T-helper 1 cell treated with Interleukin-12 subunit alpha and Interleukin-12 subunit beta and Interleukin-4 antibody, amounts not matched to agents 30 ng/mL and 1 ng/mL, for 36 hours (primary cell): ENCODE data around the gene OR2S2. TPM values are rescaled to one million over a fixed set of nuclear protein-coding genes. Genes with fewer than 3 reads are reported as not detected.

Source experiments
- intact Hi-C: fragments of 100-400 bp; cut with micrococcal nuclease; formaldehyde crosslinking; loops from one replicate; pipeline ENCODE4 v1.15.1; 2024
- total RNA-seq: library from RNA; stranded (reverse); gene quantifications from 2 replicates; pipeline ENCODE4 v1.2.3, GENCODE V29; 2022

Gene OR2S2
- total RNA-seq, 1 donor from 2014 or later = not detected

DNA sequence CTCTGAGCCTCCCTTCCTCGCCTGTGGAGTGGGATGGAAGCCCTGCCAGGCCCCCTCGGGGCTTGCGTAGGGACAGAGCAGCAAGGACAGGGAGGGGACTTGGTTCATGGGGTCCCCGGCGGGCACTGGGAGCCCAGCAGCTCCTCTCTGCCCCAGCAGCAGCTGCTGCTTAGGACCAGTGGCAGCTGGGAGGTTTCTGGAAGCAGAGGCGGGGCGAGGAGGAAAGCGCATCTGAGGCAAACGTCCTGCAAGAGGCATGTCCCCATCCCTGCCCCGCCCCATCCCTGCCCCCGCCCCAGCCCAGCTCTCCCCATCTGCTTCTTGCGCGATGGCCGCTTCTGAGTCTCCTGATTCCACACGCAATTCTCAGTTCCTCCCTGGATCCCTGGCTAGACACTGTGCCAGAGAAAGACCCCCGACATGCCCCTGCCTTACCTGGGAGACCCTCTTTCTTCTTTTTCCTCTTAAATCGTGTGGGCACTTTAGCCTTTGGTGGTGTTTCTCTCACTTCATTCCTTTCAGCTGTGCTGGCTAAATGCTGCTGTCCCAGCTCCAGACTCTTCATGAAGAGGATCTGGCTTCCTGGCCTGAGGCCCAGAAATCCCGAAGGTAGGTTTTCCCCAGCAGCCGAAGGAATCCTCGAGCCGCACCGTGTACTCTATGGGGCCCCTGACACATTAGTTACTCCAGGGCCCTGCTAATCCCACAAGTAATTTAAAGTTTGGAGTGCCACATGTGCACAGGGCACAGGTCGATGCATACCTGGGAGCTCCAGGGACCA lies 4.4 kb upstream of the OR2S2 start:
- intact Hi-C loops = no loop called here

DNA sequence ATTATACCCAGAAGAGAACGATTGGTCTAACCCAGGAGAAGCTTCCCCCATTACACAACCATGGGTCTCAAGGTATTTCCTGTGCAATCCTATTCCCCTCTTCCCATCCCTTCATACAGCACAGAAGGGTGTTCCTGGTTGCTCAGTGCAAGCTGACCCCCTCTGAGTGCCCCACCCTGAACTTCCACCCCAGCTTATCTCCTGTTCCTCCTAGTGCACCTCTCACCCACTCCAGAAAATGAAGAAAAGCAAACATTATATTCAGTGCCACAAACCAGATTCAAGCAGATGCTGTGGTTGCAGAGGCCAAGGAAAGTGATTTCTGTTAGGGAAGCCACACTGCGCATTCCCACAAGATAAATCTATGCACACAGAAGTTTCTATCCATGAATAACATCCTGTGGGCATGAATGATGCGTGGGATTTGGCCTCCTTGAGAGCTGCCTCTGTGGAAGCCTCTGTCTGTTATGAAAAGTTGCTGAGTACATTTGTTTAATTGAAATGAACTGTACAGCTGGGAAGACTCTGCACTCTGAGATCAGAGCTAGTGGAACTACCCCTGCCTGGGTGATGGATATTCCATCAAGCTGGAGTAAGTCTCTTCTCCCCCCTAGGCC lies 2.2 kb upstream of the OR2S2 start:
- intact Hi-C loops = no loop called here

- intact Hi-C loops = no loop called here
Measured at GRCh38 chr9:35956651-35957050, 1.3 kb downstream of the OR2S2 start.

DNA sequence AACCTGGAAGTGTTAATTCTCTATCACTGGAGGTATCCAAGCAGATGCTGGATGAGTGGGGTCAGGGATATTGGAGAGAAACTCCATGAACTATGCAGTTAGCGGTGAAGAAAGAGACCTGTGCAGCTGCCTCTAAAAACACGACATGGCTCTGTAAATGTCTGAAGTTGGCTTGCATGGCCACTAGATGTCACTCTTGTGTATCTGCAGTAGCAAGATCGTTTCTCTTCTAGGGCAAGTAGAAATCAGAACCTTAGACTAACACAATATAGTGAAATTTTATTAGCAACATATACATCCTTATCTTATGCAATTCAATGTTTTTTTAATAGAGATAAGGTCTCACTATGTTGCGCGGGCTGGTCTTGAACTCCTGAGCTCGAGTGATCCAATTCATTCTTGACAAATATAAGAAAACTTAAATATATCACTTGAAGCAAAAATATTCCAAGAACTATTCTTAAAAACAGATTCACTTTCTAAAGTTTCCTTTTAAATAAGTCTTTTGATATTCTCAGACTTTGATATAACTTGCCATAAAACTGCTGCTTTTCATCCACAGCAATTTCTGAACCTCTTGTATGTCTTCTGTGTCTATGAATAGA lies 2.9 kb downstream of the OR2S2 start:
- intact Hi-C loops = loop anchor here (1.0 kb wide), 4 partner anchors 53 to 374 kb away; no protein-coding TSS in a partner anchor

DNA sequence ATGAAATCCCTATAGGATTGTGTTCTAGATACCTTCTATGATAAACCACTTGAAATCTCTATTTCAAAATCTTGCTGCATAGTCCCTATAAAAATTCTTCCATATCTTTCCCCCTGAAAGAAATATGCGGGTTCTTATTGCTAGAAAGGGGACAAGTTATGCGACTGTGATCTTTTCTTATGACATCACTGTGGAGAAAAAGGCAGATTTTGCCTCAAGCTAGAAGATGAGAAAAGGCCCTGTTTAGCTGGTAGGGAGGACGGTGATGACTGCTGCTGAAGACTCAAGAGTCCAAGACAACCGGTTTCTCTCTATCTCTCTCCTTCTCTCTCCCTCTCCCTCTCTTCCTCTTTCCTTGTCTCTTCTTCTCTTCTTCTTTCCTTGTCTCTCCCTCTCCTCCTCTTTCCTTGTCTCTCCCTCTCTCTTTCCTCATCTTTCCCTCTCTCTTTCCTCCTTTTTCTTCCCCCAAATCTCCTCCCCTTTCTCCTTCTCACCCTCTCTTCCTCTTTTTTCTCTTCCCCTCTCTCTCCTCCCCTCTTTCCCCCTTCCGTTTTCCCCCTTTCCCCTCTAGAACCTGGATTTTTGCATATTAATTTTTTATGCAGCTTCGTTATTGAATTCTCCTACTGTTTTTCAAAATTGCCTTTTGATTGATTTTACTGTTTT lies 5.3 kb downstream of the OR2S2 start:
- intact Hi-C loops = no loop called here

DNA sequence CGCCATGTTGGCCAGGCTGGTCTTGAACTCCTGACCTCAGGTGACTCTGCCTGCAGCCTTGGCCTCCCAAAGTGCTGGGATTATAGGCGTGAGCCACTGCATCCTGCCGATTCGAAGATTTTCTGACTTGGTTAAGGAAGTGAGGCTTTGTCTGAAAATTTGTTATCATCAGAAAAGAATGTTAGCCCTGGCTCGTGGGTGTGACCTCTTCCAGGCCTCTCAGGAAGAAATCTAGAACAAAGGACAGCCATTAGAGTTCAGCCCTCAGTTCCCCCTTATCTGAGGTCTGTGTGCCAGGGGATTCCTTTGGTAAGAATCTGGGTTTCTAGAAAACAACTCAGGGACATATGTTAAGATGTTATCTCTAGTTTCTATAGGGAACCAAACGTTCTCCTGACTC lies 6.2 kb downstream of the OR2S2 start:
- intact Hi-C loops = no loop called here

DNA sequence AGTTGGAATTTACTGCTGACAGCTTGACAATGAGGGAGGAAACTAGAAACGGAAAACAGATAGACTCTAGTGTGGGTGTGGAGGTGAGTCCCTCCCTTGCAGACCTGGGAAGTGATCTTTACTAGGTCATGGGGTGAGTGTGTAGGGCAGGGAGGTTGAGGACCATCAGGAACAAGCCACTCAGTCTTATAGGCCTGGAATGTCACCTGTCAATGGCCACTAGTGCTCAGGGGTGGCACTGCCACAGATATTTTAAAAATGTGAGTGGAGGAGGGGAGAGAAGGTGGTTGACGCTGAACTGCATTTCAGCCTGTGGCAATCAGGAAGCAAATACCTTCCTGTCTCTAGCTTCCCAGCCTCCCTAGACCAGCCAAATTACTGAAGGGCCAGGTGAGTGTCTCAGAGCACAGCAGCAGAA lies 9.0 kb downstream of the OR2S2 start:
- intact Hi-C loops = no loop called here

GRCh38 chr9:35948451-35948850 lies 9.5 kb downstream of the OR2S2 start:
- intact Hi-C loops = no loop called here

DNA sequence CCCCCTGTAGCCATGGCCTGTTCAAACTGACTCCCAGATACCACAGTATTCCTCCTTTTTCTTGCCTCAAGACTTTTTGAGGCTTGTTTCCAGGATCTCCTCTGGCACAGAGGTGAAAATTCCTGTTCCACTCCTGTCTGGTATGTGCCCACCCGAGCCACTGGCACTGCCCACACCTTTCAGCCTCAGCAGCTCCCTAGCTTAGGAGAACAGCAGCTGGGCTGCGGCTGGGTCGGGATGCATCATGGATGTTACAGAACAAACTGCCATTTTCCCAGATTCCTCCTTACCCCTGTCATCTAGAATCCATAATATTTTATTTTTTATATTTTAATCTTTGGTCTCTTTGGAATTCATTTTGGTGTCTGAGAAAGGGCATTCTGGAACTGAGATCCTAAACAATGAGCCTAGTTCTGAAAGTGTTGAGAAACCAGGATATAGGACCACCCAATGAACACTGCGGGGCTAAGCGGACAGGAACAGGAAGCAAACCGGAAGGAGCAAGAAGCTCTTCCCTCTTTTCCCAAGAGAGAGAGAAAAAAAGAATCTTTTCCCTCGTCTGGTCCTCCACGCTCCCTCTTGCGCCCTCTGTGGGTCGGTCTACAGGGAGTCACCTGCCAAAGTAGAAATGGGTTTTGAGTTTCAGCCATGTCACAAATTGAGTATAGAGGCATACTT lies 12.5 kb downstream of the OR2S2 start:
- intact Hi-C loops = loop anchor here (1.0 kb wide), 1 partner anchor 42 kb away; no protein-coding TSS in a partner anchor

GRCh38 chr9:35944841-35945240 lies 13.1 kb downstream of the OR2S2 start:
- intact Hi-C loops = loop anchor here (1.0 kb wide), 1 partner anchor 42 kb away; no protein-coding TSS in a partner anchor

DNA sequence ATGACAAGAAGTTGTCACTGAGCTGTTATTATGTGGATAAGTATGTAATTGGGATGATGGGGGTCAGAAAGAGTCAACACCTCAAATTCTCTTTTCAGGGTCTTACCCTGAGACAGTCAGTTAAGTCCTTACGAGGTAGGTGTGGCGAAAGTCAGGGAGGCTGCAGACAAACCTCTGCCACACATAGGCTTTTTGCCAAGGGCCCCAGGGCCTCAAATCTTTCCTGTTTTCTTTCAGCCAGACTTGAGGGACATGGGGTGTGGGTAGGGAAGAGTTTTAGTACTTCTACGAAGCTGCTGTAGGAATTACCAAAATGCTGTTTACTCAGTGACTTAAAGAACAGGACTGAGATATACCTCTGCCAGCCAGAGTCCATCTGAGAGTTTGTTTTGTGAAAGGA lies 13.8 kb downstream of the OR2S2 start:
- intact Hi-C loops = no loop called here

GRCh38 chr9:35942286-35942685 lies 15.7 kb downstream of the OR2S2 start:
- intact Hi-C loops = no loop called here

DNA sequence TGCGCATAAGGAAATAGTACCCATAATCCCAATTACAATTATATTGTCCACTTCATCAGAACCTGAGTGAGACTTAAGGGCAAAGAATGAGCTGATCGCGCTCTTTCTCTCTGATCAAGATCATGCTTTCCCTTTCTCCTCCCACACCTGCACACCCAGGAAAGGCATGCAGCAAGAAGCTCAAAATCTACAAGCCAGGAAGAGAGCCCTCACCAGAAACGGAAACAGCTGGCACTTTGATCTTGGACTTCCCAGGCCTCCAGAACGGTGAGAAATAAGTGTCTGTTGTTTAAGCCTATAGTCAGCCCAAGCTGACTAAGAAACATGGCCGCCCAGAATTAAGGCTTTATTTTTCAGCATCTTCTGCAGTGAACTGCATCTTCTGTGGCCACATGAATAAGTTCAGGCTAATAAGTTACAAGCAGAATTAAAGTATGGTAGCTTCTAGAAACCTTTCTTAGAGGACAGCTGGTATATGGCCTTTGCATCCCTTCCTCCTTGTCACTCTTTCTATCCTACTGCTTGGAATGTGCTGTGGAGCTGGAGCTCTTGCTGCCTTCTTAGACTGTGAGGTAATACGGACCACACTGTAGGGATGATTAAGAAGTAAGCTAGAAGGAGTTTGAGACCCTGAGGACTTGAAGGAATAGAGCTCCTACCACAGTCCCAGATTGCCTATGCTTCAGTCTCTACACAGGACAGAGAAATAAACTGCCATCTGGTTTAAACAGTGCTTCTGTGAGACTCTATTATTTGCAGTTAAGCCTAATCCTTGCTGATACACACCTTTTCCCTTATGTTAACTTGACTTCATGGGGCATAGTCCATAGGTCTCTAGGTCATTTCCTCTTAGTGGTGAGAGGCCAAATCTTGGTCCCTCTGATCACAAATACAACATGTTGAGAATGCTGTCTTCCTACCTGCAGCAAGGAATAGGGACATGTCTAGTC lies 17.2 kb downstream of the OR2S2 start:
- intact Hi-C loops = no loop called here

DNA sequence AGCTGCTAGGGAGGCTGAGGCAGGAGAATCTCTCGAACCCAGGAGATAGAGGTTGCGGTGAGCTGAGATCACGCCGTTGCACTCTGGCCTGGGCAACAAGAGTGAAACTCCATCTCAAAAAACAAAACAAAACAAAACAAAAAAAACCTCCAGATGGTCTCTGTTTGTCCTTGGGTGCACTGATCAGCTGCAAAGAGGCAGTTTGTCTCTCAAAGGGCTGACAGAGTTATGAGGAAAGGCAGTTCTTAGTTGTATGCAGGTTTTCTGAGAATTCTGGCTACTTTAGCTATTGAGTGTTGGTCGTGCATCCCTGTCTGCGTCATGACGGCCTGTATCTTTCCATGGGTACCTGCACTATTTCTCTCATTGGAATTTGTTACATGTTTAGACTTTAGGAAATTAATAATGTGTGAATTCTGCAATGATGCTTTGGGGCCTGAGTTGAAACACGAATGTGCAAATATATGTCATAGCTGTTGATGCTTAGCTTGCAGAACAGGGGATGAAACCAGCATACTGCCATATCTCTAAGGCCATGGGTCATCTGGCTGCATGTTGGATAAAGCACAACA lies 18.2 kb downstream of the OR2S2 start:
- intact Hi-C loops = no loop called here

DNA sequence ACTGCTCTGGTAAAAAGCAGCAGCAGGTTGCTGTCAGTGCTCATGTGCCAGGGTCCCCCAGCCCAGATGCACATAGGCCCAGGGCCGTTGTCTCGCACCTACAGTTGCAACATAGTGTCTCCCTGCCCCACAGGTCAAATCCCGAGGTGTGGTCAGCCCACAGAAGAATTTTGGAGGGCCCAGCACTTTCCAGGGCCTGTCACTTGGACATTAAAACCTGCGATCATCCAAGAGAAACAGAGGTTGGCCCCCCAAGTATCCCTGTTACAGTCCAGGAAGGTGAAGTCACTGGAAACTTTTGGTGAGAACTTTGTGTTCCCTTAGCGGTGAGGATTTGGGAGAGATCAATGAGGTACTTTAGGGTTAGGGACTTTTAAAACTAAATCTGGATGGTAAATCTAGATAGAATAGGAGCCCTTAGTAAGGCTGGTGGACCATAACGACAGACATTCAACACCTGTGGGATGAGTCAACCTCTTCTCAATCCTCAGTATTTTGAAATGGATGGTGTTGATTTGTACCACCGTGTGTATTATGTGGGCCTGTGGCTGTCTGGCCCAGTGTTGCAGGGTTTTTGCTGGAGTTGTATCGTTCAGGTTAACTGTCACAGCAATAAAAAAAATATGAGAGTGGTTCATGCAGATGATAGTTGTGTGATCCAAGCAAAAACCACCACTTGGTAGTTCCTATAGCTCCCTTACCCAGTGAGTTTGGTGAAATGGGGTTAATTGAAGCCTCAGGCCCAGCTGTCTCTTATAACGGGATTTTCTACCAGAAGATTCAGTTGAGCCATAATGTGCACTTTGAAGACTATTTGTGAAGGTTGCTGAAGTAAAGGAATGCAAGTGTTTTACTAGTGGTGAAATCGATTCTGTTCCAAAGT lies 19.2 kb downstream of the OR2S2 start:
- intact Hi-C loops = no loop called here

GRCh38 chr9:35937227-35937626 lies 20.7 kb downstream of the OR2S2 start:
- intact Hi-C loops = no loop called here

- intact Hi-C loops = no loop called here
Measured at GRCh38 chr9:35935755-35936509, 22.0 kb downstream of the OR2S2 start.

DNA sequence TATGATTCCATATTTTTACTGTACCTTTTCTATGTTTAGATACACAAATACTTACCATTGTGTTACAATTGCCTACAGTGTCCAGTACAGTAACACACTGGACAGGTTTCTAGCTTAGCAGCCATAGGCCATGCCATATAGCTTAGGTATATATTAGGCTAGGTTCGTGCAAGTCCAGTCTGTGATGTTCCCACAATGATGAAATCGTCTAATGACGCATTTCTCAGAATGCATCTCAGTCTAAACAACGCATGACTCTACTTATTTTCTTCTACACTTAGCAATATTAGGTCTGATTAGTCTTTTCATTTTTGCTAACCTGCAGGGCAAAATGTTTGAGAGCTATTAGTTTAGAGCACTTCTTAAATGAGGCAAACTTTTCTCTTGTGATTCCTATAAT lies 22.7 kb downstream of the OR2S2 start:
- intact Hi-C loops = no loop called here
